Measurements from ENCODE around the gene KANSL1. TPM values are rescaled to one million over a fixed set of nuclear protein-coding genes. Genes with fewer than 3 reads are reported as not detected.

The KANSL1 gene
- total and polyA plus RNA-seq, 10 of the 15 experiments (the other 5 are each of a cell fraction or from before 2014, with no cell fraction given), result 4.7 to 60.6 (median 28.0) TPM

DNA sequence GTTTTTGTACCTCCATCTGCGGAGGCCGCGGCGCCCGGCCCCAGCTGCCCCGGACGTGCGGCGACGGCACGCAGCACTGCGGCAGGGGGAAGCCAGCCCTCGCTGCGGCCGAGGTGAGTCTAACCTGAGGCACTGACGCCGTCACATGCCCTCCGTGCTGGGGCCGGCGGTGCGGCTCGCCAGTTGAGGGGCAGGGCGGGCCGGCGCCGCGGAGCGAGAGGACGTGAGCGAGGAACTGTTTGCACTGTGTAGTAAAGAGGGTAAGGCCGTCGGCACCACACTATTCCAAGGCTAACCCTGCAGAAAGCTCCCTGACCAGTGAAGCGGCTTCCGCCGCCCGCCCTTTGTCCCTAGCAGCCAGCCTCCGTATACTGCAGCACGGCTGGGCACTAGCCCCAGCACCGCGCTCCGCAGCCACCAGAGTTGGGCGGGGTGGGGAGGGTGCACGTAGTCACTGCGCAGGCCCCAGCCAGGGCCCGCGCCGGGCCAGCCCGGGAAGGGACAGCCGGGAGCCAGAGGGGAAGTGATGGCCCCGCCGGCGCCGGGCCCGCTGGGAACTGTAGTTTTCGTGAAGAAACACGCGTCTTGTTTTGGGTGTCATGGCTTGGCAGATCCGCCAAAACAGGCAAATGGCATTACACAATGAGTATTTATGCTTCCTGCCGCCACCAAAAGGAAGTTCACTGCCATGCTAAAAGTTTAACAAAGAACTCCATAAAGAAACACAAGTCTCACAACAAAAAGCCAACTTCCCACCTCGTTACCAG lies 580 bp upstream of the KANSL1 start (continued):
- TF ChIP-seq STAT1 (conservative IDR thresholded peaks at IDR 0.05) (0 out of 2 replicates have a peak, but pooled peaks have one; percentile 54), ESRRA (IDR thresholded peaks at IDR 0.05; ENCODE audit: low read length) (no peak), ZBED1 (IDR thresholded peaks at IDR 0.05; ENCODE audit: borderline replicate concordance) (no peak), MEF2B (IDR thresholded peaks at IDR 0.05; ENCODE audit: partially characterized antibody, poor library complexity, severe bottlenecking) (no peak), SIX5 (IDR thresholded peaks at IDR 0.05; ENCODE audit: low read depth, low read length, severe bottlenecking) (peak; percentile 97), EGR1 (IDR thresholded peaks at IDR 0.05; ENCODE audit: borderline replicate concordance in 1 of 2, low read depth in 2 of 2, low read length in 2 of 2) (no peak), YY1 (IDR thresholded peaks at IDR 0.05; ENCODE audit: low read depth, low read length) (peak; percentile 95), ZNF384 (IDR thresholded peaks at IDR 0.05; ENCODE audit: borderline replicate concordance, low read depth, low read length) (no peak), SP1 (IDR thresholded peaks at IDR 0.05; ENCODE audit: low read depth, low read length) (peak; percentile 38), RAD51 (IDR thresholded peaks at IDR 0.05) (no peak), SMAD1 (IDR thresholded peaks at IDR 0.05; ENCODE audit: low read depth, partially characterized antibody) (no peak), SMAD5 (IDR thresholded peaks at IDR 0.05; ENCODE audit: low read depth) (no peak; the same call in none of the 2 replicates), MYB (IDR thresholded peaks at IDR 0.05; ENCODE audit: borderline replicate concordance, low read depth, low read length) (no peak), POLR2AphosphoS2 (IDR thresholded peaks at IDR 0.05; ENCODE audit: low read depth, low read length) (peak; percentile 34; the same call in 1 of the 2 replicates)
- TF ChIP-seq, protein P1, sequence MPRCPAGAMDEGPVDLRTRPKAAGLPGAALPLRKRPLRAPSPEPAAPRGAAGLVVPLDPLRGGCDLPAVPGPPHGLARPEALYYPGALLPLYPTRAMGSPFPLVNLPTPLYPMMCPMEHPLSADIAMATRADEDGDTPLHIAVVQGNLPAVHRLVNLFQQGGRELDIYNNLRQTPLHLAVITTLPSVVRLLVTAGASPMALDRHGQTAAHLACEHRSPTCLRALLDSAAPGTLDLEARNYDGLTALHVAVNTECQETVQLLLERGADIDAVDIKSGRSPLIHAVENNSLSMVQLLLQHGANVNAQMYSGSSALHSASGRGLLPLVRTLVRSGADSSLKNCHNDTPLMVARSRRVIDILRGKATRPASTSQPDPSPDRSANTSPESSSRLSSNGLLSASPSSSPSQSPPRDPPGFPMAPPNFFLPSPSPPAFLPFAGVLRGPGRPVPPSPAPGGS (IDR thresholded peaks at IDR 0.05; ENCODE audit: borderline replicate concordance, insufficient read depth, low read depth, low read length, poor library complexity, severe bottlenecking), result no peak
- TF ChIP-seq, protein P2, sequence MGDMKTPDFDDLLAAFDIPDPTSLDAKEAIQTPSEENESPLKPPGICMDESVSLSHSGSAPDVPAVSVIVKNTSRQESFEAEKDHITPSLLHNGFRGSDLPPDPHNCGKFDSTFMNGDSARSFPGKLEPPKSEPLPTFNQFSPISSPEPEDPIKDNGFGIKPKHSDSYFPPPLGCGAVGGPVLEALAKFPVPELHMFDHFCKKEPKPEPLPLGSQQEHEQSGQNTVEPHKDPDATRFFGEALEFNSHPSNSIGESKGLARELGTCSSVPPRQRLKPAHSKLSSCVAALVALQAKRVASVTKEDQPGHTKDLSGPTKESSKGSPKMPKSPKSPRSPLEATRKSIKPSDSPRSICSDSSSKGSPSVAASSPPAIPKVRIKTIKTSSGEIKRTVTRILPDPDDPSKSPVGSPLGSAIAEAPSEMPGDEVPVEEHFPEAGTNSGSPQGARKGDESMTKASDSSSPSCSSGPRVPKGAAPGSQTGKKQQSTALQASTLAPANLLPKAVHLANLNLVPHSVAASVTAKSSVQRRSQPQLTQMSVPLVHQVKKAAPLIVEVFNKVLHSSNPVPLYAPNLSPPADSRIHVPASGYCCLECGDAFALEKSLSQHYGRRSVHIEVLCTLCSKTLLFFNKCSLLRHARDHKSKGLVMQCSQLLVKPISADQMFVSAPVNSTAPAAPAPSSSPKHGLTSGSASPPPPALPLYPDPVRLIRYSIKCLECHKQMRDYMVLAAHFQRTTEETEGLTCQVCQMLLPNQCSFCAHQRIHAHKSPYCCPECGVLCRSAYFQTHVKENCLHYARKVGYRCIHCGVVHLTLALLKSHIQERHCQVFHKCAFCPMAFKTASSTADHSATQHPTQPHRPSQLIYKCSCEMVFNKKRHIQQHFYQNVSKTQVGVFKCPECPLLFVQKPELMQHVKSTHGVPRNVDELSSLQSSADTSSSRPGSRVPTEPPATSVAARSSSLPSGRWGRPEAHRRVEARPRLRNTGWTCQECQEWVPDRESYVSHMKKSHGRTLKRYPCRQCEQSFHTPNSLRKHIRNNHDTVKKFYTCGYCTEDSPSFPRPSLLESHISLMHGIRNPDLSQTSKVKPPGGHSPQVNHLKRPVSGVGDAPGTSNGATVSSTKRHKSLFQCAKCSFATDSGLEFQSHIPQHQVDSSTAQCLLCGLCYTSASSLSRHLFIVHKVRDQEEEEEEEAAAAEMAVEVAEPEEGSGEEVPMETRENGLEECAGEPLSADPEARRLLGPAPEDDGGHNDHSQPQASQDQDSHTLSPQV (IDR thresholded peaks at IDR 0.05), result no peak
- TF ChIP-seq, protein P3, sequence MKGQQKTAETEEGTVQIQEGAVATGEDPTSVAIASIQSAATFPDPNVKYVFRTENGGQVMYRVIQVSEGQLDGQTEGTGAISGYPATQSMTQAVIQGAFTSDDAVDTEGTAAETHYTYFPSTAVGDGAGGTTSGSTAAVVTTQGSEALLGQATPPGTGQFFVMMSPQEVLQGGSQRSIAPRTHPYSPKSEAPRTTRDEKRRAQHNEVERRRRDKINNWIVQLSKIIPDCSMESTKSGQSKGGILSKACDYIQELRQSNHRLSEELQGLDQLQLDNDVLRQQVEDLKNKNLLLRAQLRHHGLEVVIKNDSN (IDR thresholded peaks at IDR 0.05; ENCODE audit: borderline replicate concordance, extremely low read length, insufficient read depth, low read depth, low read length), result no peak
- TF ChIP-seq, protein P4, sequence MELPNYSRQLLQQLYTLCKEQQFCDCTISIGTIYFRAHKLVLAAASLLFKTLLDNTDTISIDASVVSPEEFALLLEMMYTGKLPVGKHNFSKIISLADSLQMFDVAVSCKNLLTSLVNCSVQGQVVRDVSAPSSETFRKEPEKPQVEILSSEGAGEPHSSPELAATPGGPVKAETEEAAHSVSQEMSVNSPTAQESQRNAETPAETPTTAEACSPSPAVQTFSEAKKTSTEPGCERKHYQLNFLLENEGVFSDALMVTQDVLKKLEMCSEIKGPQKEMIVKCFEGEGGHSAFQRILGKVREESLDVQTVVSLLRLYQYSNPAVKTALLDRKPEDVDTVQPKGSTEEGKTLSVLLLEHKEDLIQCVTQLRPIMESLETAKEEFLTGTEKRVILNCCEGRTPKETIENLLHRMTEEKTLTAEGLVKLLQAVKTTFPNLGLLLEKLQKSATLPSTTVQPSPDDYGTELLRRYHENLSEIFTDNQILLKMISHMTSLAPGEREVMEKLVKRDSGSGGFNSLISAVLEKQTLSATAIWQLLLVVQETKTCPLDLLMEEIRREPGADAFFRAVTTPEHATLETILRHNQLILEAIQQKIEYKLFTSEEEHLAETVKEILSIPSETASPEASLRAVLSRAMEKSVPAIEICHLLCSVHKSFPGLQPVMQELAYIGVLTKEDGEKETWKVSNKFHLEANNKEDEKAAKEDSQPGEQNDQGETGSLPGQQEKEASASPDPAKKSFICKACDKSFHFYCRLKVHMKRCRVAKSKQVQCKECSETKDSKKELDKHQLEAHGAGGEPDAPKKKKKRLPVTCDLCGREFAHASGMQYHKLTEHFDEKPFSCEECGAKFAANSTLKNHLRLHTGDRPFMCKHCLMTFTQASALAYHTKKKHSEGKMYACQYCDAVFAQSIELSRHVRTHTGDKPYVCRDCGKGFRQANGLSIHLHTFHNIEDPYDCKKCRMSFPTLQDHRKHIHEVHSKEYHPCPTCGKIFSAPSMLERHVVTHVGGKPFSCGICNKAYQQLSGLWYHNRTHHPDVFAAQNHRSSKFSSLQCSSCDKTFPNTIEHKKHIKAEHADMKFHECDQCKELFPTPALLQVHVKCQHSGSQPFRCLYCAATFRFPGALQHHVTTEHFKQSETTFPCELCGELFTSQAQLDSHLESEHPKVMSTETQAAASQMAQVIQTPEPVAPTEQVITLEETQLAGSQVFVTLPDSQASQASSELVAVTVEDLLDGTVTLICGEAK (IDR thresholded peaks at IDR 0.05; ENCODE audit: borderline replicate concordance), result no peak
